Fibroblast of skin of left biceps (primary cell): ENCODE measurements around the gene ADRA2B.
A peak's percentile ranks its signal among the peaks of the same experiment; 100 is the strongest.
"Not testable (repeated sequence)": the region's sequence is repeated elsewhere in the genome, so short reads cannot be mapped to it uniquely, and the experiment has no call there.

Source experiments
- DNase-seq, 2 experiments: peaks; one replicate each; pipeline ENCODE4 v3.0.0-alpha.2; 2013; ENCODE audit warnings: low read depth in 2 of 2

The ADRA2B gene

DNA sequence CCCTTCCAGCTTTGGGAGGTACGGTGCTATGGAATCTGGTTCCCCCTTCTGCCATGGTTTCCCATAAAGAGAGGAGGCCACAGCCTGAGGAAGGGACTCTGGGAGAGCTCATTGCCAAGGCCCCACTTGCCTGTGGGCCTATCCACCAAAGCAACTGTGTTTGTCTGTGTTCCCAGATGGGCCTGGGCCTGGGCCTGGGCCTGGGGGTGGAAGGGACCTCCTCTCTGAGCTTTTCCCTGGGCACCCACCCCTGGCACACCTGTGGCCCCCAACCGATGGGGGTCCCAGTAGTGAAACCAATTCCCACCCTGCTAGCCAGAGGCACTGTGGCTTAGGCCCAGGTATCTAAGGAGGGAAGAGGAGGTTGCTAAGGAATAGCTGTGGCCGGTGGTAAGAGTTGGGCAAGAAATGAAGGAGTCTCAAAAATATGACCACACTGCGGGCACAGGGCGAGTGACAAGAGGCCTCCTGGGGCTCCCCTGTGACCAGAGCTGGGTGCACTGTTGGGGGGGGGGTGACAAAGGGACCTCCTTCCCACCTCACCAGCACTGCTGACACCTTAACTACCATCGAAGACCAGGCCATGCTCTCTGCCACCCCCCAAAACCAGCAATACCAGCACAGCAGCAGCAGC lies 33.8 kb upstream of the ADRA2B start:
- no peak for DNase-seq

GRCh38 chr2:96148410-96149217 lies 32.2 kb upstream of the ADRA2B start:
- peak; percentile 44 to 59 for DNase-seq

DNA sequence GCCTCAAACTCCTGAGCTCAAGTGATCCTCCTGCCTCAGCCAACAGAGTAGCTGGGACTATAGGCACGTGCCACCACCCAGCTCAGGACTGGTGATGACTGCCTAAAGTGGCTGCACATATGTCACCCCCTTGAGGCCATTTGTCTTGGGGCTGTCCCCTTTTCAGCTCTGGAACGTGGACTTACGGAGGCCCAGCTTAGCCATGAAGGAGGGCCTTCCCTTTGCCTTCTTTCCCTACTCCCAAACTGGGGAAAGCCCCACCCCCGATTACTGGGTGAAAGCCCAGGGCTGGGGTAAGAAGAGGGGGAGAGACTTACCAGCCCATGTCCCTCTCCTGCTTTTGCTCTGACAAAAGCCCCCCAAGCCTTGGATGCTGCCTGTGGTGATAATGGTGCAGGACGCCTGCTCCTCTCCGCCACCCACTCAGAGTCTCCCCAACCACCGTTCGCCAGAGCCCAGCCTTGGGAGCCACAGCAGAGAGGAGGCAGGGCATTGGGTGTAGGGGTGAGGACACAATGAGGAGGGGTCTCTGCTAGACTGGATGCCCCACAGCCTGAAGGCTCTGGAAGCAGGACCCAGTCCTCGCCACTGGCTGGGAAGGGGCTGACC lies 31.3 kb upstream of the ADRA2B start:
- DNase-seq, result no peak

GRCh38 chr2:96146881-96147592 lies 30.7 kb upstream of the ADRA2B start:
- no peak for DNase-seq

- DNase-seq, result no peak
These were observed 29.9 kb upstream of the ADRA2B start for GRCh38 chr2:96146153-96146880.

GRCh38 chr2:96145848-96146152 lies 29.4 kb upstream of the ADRA2B start:
- DNase-seq, result no peak

DNA sequence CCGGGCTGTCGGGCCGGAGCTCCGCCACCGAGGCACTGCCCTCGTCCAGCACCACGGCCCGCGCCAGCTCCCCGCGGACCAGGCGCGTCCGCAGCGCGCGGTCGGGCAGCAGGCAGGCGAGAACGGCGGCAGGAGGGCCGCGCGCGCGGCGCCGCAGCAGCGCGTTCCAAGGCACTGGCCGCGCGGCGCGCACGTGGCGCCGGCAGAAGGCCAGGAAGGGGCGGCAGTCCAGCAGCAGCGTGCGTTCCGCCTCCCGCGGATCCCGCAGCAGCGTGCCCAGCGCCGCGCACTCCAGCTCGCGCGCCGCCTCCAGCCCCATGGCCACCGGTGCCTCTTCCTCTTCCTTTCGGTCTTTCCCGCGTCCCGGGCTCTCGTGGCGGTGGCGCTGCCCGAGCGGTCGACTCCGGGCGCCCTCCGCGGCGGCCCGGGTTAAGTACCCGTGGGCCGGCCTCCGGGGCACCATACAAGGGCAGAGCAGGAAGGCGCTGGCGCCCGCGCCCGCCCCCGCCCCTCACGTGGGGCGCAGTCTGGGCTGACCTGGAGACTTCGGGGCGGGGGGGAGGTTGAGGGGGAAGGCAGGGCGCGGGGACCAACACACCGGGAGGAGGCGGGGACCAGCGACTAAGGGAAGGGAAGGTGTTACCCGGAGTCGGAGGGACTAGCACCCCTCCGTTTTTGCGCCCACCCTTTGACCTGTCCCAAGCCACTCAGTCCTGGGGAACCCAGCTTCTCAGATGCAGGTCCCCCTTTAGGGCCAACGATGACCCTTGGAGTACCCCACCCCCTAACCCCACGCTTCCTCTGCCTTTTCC lies 28.9 kb upstream of the ADRA2B start, which contains the start of gene DUSP2:
TSS of gene DUSP2 (minus strand) at position 405 of the 812 bp plus-strand sequence. CDS start at position 319, 86 bp downstream.
- DNase-seq, result peak in 1 of 2 experiments; percentile 26

GRCh38 chr2:96144481-96145035 lies 28.2 kb upstream of the ADRA2B start:
- no peak for DNase-seq

- DNase-seq, result no peak
These were observed 27.6 kb upstream of the ADRA2B start for GRCh38 chr2:96143848-96144480.

DNA sequence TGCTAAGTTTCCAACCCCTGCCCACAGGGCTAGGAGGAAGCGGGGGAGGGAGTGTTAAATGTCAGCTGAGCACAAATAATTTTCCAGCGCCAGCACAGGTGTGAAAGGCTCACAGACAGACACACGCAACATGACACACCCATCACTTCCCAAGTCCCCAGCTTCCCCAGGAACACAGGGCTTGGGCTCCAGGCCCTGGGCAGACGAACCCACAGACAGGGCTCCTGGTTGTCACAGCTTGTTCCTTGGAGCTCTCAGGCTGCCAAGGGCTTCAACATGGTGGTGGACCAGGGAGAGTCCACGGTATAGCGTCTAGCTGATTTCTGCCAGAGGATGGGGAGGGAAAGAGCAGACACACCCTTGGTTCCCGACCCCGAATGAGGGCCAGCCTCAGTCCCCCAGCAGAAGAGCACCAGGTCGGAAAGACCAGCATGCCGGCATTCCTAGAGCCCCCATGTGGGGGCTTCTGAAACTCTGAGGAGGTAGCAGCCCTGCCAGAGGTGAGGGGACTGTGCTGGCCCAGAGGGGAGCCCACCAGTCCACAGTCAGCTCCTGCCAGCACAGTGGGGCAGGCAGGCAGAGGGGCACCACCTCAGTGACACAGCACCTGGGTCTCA lies 27.0 kb upstream of the ADRA2B start:
- DNase-seq, result no peak

- DNase-seq, result no peak
These were observed 26.1 kb upstream of the ADRA2B start for GRCh38 chr2:96142217-96143113.

DNA sequence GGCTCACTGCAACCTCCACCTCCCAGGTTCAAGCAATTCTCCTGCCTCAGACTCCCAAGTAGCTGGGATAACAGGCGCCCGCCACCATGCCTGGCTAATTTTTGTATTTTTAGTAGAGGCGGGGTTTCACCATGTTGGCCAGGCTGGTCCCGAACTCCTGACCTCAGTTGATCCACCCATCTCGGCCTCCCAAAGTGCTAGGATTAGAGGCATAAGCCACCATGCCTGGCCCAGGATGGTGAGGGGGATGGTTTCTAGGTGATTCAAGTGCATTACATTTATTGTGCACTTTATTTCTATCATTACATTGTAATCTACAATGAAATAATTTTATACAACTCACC lies 25.2 kb upstream of the ADRA2B start:
- DNase-seq, result not testable (repeated sequence)

DNA sequence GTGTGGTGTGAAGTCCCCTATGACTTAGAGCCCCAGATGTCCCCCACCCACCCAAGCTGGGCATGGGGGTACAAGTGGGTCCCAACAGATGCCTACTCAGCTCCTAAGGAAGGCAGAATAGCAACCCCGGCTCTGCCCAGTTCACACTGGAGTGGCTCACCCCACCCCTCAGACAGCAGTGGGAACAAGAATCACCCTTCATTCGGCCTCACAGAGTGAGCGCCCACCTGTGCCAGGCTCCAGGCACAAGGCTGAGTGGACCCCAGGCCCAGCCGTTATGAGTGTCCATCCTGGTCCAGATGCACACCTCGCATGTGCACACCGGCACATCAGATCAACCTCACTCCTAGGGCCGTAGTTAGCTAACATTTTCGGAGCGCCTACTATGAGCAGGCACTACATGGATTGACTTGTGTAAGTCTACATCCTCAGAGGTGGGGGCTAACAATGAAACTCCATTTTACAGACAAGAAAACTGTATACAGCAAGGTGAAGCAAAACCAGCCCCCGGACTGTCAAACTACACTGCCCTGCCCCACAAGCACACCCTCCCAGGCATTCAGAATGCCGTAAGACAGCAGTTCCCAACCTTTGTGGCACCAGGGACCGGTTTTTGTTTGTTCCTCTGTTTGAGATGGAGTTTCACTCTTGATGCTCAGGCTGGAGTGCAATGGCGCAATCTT lies 24.7 kb upstream of the ADRA2B start:
- DNase-seq, result no peak

GRCh38 chr2:96139181-96139758 lies 22.9 kb upstream of the ADRA2B start:
- no peak for DNase-seq

DNA sequence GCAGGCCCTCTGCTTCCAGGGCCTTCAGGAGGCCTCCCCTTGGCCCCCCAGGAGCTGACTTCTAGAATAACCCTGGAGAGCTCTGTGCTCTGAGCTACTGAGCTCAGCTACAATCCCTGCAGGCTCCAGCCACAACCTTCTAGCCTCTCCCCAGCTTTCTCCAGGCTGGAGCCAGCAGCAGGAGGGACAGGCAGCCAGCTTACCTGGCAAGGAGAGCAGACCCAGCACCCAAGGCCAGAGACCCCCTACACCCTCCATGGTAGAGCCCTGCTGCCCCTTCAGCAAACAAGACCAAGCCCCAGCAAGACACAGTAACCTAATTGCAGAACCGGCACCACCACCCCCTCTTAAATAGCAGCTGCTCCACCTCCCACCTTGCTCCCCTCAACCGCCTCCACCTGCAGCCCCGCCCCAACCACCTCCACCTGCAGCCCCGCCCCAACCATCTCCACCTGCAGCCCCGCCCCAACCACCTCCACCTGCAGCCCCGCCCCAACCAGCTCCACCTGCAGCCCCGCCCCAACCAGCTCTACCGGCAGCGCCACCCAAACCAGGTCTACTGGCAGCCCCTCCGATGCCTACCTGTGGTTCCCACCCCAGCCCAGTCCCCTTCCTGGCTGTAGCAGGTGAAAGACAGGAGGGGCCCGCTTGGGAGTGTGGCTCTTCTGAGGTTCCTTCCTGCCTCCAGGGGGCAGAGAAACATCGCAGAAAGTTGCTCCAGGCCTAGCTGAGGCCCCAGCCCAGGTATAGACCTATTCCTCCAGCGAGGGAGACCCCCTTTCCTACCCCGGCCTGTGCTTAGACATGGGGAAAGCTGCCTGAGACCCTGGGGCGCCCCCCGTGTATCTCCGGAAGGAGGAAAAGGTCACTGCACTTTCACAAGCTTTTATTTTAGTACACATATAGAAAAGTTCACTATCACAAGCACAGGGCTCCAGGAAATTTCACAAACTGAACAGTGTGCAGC lies 22.1 kb upstream of the ADRA2B start, which contains the start of gene ASTL:
TSS of gene ASTL (minus strand) at position 324 of the 967 bp plus-strand sequence. CDS start at position 258, 66 bp downstream.
- DNase-seq, result no peak
